Nucleus accumbens (tissue), 56 donors: ENCODE results near the gene CANT1.
"Not testable (repeated sequence)": the region's sequence is repeated elsewhere in the genome, so short reads cannot be mapped to it uniquely, and the experiment has no call there.

Experiments
- DNase-seq, 56 donors: peaks; one replicate each; lab custom pipeline; 2025; lab: John Stamatoyannopoulos, UW

CANT1 gene

DNA sequence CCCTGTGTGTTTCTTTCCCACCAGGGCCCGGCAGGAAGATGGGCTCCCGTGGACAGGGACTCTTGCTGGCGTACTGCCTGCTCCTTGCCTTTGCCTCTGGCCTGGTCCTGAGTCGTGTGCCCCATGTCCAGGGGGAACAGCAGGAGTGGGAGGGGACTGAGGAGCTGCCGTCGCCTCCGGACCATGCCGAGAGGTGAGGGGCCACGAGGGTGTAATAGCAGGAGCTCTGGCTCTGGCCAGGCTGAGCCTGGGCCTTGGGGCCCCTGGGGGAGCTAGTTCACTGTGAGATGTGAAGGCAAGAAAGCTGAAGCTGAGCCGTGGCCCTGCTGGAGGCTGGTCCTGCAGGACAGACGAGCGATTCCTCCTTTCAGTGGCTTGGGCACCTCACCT, 34.4 kb upstream of the CANT1 start:
- DNase-seq = no peak

DNA sequence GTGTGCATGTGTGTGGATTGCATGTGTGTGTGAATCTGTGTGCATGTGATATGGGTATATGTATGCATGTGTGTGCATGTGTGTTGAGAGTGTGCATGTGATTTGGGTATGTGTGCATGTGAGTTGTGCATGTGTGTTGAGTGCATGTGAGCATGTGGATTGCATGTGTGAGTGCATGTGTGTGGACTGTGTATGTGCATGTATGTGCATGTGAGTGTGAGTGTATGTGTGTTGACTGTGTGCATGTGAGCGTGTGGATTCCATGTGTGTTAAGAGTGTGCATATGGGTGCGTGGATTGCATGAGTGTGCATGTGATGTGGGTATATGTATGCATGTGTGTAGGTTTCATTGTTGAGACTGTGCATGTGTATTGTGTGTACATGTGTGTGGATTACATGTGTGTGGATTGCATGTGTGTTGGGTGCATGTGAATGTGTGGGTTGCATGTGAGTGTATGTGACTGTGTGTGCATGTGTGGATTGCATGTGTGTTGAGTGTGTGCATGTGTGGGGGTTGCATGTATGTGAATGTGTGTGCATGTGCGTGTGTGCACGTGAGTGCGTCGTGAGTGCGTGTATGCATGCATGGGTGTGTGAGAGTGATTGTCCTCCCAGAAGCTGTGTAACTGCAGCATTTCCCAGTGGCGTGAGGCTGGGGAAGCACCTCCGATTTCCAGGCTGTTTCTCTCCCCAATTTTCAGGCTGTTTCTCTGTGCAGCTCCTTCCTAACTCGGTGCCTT, 33.8 kb upstream of the CANT1 start:
- DNase-seq = no peak

DNA sequence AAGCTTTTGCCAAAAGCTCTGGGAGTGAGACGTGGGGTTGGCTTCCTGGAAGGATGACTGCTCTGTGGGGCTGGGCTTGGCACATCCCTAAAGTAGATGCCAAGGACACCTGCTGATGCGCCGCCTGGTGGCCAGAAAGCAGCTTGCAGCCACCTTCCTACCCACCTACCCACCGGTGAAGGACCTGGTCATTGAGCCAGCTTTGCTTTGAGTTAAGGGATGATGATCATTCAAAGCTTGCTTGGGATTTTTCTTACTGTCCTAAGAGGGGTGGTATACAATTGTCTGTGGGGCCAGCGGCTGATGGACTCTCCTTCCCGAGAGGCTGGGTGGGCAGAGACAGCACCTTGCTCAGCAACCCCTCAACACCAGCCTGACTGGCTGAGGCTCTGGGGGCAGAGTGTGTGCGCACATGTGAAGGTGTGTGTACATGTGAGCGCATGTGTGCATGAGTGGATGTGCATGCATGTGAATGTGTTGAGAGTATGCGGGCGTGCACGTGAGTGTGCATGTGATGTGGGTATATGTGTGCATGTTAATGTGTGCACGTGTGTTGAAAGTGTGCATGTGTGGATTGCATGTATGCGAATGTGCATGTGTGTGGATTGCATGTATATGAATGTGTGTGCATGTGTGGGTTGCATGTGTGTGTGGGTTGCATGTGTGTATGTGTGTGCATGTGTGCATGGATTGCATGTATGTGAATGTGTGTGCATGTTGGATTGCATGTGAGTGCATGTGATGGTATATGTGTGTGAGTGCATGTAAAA, 33.0 kb upstream of the CANT1 start:
- peak in 10 of 56 donors; percentile 4 to 46 (median 17) for DNase-seq

DNA sequence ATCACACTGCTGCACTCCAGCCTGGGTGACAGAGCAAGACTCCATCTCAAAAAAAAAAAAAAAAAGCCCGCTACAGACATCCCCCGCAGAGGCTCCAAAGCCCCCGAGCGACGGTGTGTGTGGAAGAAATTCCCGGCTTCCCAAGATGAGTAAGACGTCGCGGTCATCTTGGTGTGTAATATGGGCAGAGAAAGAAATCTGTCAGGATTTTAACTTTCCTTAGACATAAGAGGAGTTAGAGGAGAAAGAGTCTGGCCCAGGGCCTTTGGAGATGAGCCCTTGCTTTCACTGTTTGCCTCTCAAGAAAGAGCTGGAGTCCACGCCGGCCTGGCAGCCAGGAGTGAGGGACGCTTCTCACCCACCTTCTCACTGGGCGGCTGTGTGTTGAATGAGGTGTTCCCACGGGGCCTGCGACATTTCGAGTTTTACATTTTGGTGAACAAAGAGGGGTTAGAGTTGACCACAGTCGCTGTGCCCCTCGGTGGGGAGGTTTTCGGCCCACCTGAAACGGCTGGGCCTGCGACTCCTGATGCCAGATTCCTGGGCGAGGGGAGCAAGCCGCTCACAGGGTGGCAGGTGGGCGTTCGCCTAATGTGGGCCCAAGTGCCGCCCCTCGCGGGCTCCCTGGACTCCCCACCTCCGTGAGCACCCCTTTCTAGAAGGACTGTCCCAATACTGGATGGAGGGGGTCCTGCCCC, 32.3 kb upstream of the CANT1 start:
- DNase-seq = no peak

DNA sequence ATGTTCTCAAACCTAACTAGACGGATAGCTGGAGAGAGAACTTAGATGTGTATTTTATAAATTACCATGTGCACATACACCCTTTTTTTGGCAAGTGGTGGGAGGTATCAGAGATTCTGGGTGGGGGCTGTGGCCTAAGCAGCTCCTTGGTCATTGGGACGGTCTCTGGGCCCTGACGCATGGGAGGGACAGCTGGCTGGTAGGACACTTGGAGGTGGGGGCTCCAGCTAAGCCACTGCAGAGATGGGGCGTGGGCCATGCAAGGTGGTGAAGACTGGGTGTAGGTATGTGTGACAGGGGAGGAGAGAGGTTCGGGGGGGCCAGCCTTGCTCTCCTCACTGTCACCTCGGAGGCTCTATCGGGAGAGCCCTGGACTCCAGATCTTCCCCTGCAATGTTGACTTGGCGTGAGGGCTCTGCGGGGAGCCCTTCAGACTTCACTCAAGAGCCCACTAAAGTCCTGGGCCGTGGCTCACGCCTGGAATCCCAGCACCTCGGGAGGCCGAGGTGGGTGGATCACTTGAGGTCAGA, 31.5 kb upstream of the CANT1 start:
- DNase-seq = no peak

DNA sequence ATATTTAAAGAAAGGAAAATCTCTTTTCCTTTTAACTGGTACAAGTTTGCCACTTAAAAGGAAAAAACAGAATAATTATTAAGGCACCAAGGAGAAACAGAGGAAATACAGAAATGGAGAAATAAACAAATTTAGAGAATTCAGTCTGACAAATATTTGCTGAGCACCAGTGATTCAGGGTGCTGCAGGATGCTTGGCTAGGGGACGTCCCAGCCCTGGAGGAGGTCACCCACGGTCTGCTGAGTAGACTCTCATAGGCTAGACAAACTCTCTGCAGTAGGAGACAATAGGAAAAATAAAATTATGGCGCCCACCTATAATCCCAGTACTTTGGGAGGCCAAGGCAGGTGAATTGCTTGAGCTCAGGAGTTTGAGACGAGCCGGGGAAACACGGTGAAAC, 30.3 kb upstream of the CANT1 start:
- no peak for DNase-seq

DNA sequence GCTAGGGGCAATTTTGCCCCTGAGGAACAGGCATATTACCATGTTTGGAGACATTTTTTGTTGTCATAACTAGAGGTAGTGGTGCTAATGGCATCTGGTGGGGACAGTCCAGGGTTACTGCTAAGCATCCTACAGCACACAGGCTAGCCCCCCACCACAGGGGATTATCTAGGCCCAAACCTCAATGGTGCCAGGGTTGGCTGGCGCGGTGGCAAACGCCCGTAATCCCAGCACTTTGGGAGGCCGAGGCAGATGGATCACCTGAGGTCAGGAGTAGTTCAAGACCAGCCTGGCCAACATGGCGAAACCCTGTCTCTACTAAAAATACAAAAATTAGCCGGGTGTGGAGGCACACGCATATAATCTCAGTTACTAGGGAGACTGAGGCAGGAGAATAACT, 29.6 kb upstream of the CANT1 start:
- DNase-seq = no peak

DNA sequence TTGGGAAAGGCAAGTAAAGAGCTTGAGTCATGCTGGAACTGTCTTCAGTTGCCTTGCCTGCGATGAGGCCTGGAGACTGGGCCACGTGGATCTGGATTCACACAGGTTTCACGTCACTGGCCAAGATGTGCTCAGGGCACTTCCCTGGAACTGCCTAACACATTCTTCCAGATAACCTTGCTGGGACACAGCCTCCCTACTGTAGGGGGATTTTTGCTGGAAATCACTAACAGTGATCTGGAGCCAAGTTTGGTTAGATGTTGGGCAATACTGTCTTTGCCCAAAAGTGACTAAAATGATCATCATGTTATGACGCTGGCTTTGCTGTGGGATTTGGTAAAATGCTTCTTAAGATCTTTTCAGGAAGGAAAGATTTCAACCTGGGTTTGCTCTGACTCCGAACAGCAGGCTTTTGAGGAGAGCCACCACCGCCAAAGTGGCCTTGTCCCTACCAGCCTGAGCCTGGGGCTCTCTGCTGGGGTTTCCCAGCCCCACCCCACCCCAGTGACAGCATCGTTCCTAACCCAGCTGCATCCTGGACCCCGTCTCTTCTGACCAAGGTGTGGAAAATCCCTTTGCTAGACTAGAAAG, 29.1 kb upstream of the CANT1 start:
- DNase-seq = no peak

DNA sequence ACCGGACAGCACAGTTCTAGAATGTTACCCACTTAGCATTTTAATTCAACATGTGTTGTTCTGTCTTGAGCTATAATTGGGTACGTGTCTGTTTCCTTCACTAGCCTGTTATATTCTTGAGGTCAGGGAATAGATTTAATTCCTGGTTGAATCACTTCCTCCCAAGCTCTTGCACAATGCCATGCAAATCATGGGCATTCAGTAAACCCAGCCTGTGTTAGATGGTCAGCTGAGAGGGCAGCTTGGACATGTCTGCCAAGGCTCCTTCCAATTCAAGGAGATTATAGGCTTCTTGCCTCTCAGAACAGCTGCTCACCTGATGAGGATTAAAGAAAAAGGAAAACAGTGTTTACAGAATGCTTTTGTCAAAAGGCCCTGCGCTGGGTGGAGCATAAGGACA, 27.0 kb upstream of the CANT1 start:
- no peak for DNase-seq

DNA sequence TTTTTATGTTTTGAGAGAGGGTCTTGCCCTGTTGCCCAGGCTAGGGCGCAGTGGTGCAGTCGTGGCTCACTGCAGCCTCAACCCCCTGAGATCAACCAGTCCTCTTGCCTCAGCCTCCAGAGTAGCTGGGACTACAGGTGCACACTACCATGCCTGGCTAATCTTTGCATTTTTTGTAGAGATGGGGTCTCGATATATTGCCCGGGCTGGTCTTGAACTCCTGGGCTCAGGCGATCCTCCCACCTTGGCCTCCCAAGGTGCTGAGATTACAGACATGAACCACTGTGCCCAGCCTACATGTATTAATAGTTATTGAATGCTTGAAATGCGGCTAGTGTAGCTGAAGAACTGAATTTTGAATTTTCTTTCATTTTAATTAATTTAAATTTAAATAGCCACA, 26.6 kb upstream of the CANT1 start:
- no peak for DNase-seq

DNA sequence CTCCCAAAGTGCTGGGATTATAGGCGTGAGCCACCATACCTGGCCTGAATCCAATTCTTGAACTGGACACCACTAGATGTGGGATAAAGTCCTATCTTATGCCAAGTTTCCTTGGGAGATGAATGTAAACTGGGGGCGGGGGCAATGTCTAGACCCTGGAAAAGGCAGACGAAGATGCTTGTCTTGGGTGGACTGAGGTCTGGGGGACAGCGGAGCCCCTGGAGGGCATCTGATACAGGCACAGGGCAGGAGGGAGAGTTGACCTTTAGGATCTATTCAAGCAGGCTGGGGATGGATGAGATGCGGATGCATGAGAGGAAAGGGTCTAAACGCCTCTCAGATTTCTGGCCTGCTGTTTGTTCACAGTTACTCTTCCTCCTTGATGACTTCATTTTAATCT, 26.1 kb upstream of the CANT1 start:
- no peak for DNase-seq

DNA sequence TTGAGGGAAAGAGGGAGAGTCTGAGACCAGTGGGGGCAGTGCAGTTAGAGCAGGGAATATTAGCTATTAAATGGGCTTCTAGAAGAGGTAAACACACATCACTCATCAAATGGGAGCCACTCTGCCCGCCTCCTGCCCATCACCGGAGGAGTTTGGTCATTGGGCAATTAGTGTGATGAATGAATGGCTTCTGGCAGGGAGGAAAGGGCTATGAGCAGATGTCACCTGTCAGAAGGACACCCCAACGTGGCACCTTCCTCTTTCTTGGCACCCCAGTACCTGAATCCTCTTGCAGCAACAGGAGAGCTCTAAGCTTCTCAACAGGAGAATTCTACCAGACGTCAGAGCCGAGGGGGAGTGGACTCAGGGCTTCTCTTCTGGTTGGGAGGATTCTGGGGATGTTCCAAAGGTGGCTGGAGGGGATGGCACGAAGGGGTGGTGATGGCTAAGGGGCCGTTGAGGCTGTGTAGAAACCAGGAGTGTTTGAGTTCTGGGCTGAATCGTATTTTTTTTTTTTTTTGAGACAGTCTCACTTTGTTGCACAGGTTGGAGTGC, 25.4 kb upstream of the CANT1 start:
- no peak for DNase-seq

DNA sequence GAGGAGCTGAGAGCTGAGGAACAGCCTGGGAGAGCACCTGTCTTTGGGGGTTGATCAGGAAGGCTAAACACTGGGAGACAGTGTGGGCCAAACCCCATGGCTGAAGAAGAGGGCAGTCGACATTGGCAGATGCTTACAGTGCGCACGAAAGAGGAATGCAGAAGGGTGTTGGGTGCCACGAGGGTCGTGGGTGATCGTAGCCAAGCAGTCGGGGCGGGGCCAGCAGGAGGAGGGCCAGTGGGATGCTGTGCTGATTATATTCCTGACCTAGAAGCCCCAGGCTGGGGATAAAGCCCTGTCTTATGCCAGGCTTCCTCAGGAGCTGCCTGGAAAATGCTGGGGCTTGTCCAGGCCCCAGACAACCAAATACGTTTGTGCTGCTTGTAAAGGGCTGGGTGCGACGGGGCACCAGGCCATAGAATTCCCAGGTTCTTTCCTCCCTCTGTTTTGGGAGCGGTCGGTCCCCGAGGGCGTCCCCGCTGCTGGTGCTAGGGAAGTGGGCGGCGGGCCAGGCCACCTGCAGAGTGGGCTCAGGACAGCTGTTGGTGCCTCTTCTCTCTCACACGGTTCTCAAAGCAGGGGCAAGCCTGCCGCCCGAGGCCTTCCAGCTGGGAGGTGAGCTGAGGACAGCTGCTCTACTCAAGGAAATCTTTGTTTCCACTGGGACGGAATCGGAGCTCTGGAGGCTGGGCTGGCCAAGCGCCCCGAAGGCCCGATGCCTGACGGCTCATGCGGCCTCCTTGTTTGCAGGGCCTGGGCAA, 24.4 kb upstream of the CANT1 start:
- peak in 50 of 56 donors; percentile 14 to 79 (median 48) for DNase-seq

DNA sequence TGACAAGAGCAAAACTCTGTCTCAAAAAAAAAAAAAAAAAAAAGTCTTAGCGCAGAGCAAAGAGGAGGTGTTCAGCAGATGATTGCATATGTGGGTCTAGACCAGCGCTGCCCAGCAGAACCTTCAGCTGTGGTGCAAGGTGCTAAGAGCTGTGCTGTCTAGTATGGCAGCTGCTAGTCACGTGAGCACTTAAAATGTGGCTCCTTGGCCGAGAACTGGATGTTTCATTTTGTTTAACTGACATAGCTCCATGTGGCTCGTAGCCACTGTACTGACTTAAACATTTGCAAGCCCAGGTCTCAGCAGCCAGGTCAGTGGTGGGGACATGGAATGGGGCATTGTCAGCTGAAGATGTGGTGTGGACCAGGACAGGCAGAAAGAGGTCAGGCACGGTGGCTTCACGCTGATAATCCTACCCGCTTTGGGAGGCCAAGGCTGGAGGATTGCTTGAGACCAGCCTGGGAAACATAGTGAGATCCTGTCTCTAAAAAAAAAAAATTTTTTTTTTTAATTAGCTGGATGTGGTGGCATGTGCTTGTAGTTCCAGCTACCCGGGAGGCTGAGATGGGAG, 23.6 kb upstream of the CANT1 start:
- DNase-seq = no peak

DNA sequence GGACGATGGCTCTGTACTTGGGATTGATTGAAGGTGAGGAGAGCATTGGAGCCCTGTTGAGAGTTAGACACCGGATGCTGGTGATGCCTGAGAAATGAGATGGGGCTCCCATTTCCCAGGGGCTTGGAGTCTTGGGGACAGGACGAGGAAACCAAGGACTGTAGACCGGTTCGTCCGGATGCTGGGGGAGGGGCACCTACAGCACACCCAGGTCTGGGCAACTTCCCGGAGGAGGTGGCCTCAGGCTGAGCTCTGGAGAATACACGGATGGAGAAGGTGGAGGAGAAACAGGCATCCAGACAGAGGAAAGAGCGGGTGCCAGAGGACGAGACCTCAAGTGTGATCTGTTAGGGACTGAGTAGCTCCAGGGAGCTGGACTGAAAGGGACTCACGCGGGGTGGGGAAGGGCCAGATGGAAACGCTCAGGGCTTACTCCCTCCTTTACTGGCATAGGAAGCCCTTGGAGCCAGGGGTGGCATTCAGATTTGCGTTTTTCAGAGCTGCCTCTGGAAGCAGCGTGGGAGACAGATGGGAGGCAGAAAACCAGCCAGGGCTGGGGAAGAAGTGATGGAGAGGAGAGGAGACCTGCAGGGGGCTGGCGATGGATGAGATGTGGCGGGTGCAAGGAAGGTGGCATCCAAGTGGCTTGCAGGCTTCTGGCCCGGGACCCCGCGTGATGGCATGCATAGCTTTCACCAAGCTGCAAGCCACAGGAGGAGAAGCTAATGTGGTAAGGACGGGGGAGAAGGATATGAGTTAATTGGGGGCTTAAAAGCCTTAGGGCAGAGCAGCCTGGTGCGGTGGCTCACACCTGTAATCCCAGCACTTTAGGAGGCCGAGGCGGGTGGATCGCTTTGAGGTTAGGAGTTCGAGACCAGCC, 22.7 kb upstream of the CANT1 start:
- DNase-seq = no peak

DNA sequence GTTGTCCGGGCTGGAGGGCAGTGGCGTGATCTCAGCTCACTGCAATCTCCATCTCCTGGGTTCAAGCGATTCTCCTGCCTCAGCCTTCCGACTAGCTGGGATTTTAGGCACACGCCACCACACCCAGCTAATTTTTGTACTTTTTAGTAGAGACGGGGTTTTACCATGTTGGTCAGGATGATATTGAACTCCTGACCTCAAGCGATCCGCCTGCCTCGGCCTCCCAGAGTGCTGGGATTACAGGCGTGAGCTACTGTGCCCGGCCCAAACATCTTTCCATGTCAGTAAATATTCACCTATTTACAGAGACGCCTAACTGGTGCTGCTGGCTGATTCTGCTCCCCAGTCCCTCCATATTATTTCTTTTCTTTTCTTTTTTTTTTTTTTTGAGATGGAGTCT, 21.1 kb upstream of the CANT1 start:
- DNase-seq = not testable (repeated sequence)

DNA sequence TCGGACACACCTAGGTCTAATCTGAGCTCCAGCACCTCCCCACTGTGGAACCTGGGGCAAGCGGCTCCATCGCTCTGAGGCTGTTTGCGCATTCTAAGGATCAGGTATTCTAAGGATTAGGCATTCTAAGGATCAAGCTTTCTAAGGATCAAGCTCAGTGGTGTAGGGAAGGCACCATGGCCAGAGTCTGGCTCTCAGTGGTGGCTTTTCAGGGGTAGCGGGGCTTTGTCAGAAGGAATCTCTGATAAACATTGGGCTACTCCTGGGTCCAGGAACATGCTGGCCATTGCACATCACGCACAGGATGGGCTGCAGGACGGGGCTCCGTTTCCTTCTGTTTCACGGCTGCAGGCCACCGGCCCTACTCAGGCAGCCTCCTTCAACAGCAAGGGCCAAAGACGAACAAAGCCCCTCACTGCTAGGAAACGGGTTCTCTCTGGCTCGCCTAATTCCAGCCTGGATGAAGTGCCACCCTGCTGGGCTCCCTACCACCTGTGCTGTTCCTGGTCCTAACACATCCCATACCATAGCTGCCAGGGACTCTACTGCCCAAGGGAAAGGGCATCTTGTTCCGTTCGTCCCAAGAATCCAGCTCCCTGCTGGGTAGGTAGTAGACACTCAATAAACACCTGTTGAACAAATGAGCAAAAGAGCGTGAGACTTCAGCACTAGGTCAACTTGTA, 19.9 kb upstream of the CANT1 start:
- no peak for DNase-seq
